Activated CD4-positive, alpha-beta T cell treated with anti-CD3 and anti-CD28 coated beads, Interleukin-2, amount 10 ng/mL, durations not matched to agents 24 days and 14 days (primary cell): ENCODE data around the gene IRX4. TPM values are rescaled to one million over a fixed set of nuclear protein-coding genes. Genes with fewer than 3 reads are reported as not detected.
"Not testable (repeated sequence)": the region's sequence is repeated elsewhere in the genome, so short reads cannot be mapped to it uniquely, and the experiment has no call there.

Source experiments
- DNase-seq: peaks from one replicate; pipeline ENCODE4 v3.0.0; 2022
- H3K27ac Mint-ChIP-seq: one replicate; pipeline ENCODE4 v1.8.0; 2022; ENCODE audit warnings: mild to moderate bottlenecking, mixed read lengths
- H3K27me3 Mint-ChIP-seq: one replicate; pipeline ENCODE4 v1.8.0; 2022; ENCODE audit warnings: mixed read lengths
- H3K36me3 Mint-ChIP-seq: one replicate; pipeline ENCODE4 v1.8.0; 2022; ENCODE audit warnings: low read depth, mild to moderate bottlenecking, mixed read lengths
- H3K4me1 Mint-ChIP-seq: one replicate; pipeline ENCODE4 v1.8.0; 2021; ENCODE audit warnings: mixed read lengths
- H3K4me3 Mint-ChIP-seq: one replicate; pipeline ENCODE4 v1.8.0; 2022; ENCODE audit warnings: mild to moderate bottlenecking, moderate library complexity, mixed read lengths
- H3K9me3 Mint-ChIP-seq: one replicate; pipeline ENCODE4 v1.8.0; 2021; ENCODE audit warnings: mixed read lengths
- intact Hi-C: fragments of 100-400 bp; cut with micrococcal nuclease; formaldehyde crosslinking; loops from one replicate; pipeline ENCODE4 v1.15.1; 2023
- total RNA-seq: library from RNA; stranded (reverse); gene quantifications from 2 replicates; pipeline ENCODE4 v1.2.3, GENCODE V29; 2022

Gene IRX4
- total RNA-seq, 1 donor from 2014 or later: not detected

- DNase-seq, H3K4me1 Mint-ChIP-seq, H3K9me3 Mint-ChIP-seq, intact Hi-C loops, H3K4me3 Mint-ChIP-seq, H3K27me3 Mint-ChIP-seq, H3K36me3 Mint-ChIP-seq, H3K27ac Mint-ChIP-seq: not testable (repeated sequence)
These were observed 39.0 kb downstream of the IRX4 start for GRCh38 chr5:1843761-1844160.

- Mint-ChIP-seq H3K27me3 (peaks cover 2% of the 10 kb centered on the region), H3K9me3 (no peaks in the 10 kb centered on the region), H3K27ac (no peak overlapping the region), H3K36me3 (no peaks in the 10 kb centered on the region), H3K4me3 (no peak overlapping the region), H3K4me1 (no peaks in the 10 kb centered on the region)
- no peak for DNase-seq
- intact Hi-C loops: no loop called here
These were observed 40.5 kb downstream of the IRX4 start for GRCh38 chr5:1842004-1842819.

GRCh38 chr5:1840741-1841521 lies 41.8 kb downstream of the IRX4 start:
- DNase-seq: no peak
- peaks cover 6% of the 10 kb centered on the region for H3K27me3 Mint-ChIP-seq
- H3K4me1 Mint-ChIP-seq: no peaks in the 10 kb centered on the region
- no peaks in the 10 kb centered on the region for H3K36me3 Mint-ChIP-seq
- H3K9me3 Mint-ChIP-seq: no peaks in the 10 kb centered on the region
- no peak overlapping the region for H3K4me3 Mint-ChIP-seq
- H3K27ac Mint-ChIP-seq: no peak overlapping the region
- intact Hi-C loops: no loop called here

DNA sequence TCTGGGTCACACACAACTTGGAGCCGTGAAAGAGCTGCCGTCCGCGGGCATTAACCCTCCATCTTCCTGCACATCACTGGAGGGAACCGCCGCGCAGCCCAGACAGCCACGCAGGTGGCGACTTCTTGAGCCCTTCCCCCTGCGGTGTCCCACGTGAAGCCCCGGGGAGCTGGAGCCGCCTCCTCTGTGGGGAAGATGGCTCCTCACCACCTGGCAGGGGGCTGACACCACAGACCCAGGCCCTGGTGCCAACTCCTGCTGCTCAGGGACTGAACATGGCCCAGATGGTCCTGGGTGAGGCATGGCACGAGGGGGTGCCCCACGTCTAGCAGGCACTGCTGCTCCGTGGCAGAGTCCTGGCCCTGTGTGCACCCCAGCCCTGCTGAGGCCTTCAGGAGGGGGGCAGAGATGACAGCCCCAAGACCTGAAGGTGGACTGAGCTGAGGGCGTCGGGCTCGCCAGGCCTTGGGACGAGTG lies 42.6 kb downstream of the IRX4 start:
- no peak overlapping the region for H3K27ac Mint-ChIP-seq
- H3K36me3 Mint-ChIP-seq: no peaks in the 10 kb centered on the region
- intact Hi-C loops: no loop called here
- H3K9me3 Mint-ChIP-seq: no peaks in the 10 kb centered on the region
- H3K4me1 Mint-ChIP-seq: no peaks in the 10 kb centered on the region
- DNase-seq: no peak
- H3K27me3 Mint-ChIP-seq: peaks cover 8% of the 10 kb centered on the region
- no peak overlapping the region for H3K4me3 Mint-ChIP-seq

DNA sequence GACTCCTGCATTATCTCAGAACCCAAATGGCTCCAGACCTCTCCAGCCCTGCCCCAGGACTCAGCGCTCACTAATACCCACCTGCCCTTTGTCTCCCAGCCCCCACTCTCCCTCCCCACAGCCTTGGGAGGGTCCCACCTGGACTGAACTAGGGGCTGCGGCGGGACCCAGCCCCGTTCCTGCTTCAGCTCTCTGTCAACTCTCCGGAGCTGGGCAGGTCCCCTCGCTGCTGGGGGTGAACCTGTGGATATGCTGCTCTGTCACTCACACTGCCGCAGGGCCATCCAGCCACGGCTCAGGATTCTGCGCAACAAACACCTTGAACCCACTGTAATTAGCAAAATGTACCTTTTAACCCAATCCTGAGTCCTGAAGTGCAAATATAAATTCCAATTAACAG lies 44.7 kb downstream of the IRX4 start:
- DNase-seq: no peak
- peaks cover 13% of the 10 kb centered on the region for H3K27me3 Mint-ChIP-seq
- no peaks in the 10 kb centered on the region for H3K36me3 Mint-ChIP-seq
- H3K4me1 Mint-ChIP-seq: no peaks in the 10 kb centered on the region
- intact Hi-C loops: no loop called here
- H3K27ac Mint-ChIP-seq: no peak overlapping the region
- no peak overlapping the region for H3K4me3 Mint-ChIP-seq
- H3K9me3 Mint-ChIP-seq: no peaks in the 10 kb centered on the region

DNA sequence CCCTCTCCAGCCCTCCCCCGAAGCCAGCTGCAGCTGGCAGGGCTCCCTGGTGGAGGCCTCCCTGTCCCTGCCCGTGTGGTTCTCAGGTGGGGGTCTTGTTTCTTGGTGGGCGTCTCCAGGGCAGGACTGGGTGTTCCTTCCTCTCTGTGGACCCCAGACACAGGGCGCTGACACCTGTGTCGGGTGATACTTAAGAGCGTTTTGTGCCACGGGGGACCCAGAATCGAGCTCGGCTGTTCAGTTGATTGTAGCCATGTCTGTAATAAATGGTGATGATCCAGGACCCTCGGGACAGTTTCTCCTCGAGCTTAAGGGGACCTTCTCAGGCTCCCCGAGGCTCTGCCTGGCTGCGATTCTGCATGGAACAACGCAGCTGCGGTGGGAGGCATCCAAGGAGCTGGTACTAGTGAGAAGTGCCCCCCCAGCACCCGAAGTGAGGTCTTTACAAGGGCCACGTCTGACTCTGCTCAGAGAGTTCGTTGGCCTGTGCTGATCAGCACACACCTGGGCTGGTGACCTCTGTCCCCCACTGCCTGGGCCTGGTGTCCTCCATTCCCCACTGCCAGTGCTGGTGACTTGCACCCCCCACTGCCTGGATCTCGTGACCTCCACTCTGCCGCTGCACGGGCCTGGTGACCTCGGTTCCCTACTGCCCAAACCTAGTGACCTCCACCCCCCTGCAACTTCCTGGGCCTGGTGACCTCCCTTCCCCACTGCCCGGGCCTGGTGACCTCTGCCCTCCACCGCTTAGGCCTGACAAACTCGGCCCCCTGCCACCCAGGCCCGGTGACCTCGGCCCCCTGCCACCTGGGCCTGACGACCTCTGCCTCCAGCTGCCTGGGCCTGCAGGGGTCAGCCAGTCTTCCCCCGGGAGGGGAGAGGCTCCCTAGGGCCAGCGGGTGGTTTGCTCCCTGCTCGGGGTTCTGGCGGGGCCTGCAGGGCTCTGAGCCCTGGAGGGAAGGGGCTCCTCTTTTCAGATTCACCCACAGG lies 45.5 kb downstream of the IRX4 start:
- H3K4me1 Mint-ChIP-seq: no peaks in the 10 kb centered on the region
- no peak overlapping the region for H3K4me3 Mint-ChIP-seq
- intact Hi-C loops: no loop called here
- no peak overlapping the region for H3K27ac Mint-ChIP-seq
- H3K27me3 Mint-ChIP-seq: peaks cover 13% of the 10 kb centered on the region
- H3K36me3 Mint-ChIP-seq: no peaks in the 10 kb centered on the region
- no peak for DNase-seq
- H3K9me3 Mint-ChIP-seq: no peaks in the 10 kb centered on the region

DNA sequence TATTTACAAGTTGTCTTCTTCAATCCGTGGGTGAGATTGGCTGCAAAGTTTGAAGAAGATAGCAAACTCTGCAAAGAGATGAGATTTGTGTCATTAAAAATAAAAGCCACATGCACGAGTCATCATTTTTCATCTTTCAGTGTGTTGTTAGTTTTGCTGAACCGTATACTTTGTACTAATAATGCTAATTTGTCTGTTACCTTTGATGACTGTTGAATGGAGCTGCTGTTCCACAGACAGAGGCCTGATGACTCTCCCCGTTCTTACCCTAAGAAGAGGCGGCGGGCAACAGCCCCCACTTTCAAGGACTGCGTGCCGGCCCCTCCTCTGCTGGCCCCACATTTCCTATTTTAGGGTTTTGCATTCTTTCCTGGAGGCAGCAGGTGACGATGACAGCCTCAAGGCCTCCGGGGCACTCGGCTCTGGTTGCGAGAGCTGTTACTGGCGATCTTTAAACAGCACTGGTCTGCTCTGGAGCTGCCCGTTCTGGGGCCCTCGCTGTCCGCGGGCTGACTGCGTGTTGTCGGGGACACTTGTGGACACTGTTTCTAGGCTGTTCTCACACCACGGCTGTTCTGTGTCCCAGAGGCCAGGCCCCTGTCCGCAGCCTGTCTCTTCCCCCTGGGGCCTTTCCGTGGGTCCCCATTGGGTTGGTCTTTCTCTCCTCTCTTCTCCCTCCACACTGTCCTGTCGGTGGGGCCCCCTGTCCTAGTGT lies 46.4 kb downstream of the IRX4 start:
- Mint-ChIP-seq H3K4me3 (no peak overlapping the region), H3K36me3 (no peaks in the 10 kb centered on the region), H3K4me1 (no peaks in the 10 kb centered on the region), H3K27me3 (peaks cover 12% of the 10 kb centered on the region), H3K27ac (no peak overlapping the region), H3K9me3 (no peaks in the 10 kb centered on the region)
- no peak for DNase-seq
- intact Hi-C loops: no loop called here

GRCh38 chr5:1835431-1835830 lies 47.3 kb downstream of the IRX4 start:
- Mint-ChIP-seq H3K9me3 (no peaks in the 10 kb centered on the region), H3K27ac (no peak overlapping the region), H3K36me3 (no peaks in the 10 kb centered on the region), H3K4me3 (no peak overlapping the region), H3K27me3 (peaks cover 12% of the 10 kb centered on the region), H3K4me1 (no peaks in the 10 kb centered on the region)
- intact Hi-C loops: no loop called here
- DNase-seq: no peak

GRCh38 chr5:1834721-1835429 lies 47.9 kb downstream of the IRX4 start:
- intact Hi-C loops: no loop called here
- no peak for DNase-seq
- Mint-ChIP-seq H3K4me3 (no peak overlapping the region), H3K36me3 (no peaks in the 10 kb centered on the region), H3K4me1 (no peaks in the 10 kb centered on the region), H3K9me3 (no peaks in the 10 kb centered on the region), H3K27me3 (peaks cover 12% of the 10 kb centered on the region), H3K27ac (no peak overlapping the region)

GRCh38 chr5:1834022-1834551 lies 48.6 kb downstream of the IRX4 start:
- no peak for DNase-seq
- no peaks in the 10 kb centered on the region for H3K4me1 Mint-ChIP-seq
- no peaks in the 10 kb centered on the region for H3K9me3 Mint-ChIP-seq
- intact Hi-C loops: no loop called here
- no peak overlapping the region for H3K27ac Mint-ChIP-seq
- no peaks in the 10 kb centered on the region for H3K36me3 Mint-ChIP-seq
- peaks cover 12% of the 10 kb centered on the region for H3K27me3 Mint-ChIP-seq
- H3K4me3 Mint-ChIP-seq: no peak overlapping the region

- intact Hi-C loops: no loop called here
- no peaks in the 10 kb centered on the region for H3K9me3 Mint-ChIP-seq
- no peak for DNase-seq
These were observed 49.3 kb downstream of the IRX4 start for GRCh38 chr5:1833264-1834021.

More at GRCh38 chr5:1833264-1834021, 49.3 kb downstream of the IRX4 start:
- Mint-ChIP-seq H3K4me3 (no peak overlapping the region), H3K4me1 (no peaks in the 10 kb centered on the region), H3K27me3 (peaks cover 12% of the 10 kb centered on the region), H3K36me3 (no peaks in the 10 kb centered on the region), H3K27ac (no peak overlapping the region)
